Hematopoietic multipotent progenitor cell treated with erythropoietin and hydrocortisone succinate and interleukin-3 and kit ligand, for 15 days (in vitro differentiated cells): ENCODE measurements around the gene ONECUT3.
"Not testable (repeated sequence)": the region's sequence is repeated elsewhere in the genome, so short reads cannot be mapped to it uniquely, and the experiment has no call there.

Experiments
- DNase-seq: peaks from one replicate; pipeline ENCODE4 v3.0.0-alpha.2; 2015; ENCODE audit warnings: low spot score

Gene ONECUT3

GRCh38 chr19:1794424-1795172 is 41.3 kb downstream of the ONECUT3 start:
- no peak for DNase-seq

- DNase-seq, result no peak
Observed at GRCh38 chr19:1796395-1797142, 43.3 kb downstream of the ONECUT3 start.

DNA sequence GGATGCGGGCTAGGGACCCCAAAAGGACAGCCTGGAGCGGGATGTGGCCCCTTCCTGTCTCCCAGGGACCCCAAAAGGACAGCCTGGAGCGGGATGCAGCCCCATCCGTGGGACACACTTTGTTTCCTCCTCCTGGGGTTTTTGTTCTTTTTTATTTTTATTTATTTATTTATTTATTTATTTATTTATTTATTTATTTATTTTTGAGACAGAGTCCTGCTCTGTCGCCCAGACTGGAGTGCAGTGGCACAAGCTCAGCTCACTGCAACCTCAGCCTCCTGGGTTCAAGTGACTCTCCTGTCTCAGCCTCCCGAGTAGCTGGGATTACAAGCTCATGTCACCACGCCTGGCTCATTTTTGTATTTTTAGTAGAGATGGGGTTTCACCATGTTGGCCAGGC is 44.0 kb downstream of the ONECUT3 start:
- DNase-seq, result not testable (repeated sequence)

DNA sequence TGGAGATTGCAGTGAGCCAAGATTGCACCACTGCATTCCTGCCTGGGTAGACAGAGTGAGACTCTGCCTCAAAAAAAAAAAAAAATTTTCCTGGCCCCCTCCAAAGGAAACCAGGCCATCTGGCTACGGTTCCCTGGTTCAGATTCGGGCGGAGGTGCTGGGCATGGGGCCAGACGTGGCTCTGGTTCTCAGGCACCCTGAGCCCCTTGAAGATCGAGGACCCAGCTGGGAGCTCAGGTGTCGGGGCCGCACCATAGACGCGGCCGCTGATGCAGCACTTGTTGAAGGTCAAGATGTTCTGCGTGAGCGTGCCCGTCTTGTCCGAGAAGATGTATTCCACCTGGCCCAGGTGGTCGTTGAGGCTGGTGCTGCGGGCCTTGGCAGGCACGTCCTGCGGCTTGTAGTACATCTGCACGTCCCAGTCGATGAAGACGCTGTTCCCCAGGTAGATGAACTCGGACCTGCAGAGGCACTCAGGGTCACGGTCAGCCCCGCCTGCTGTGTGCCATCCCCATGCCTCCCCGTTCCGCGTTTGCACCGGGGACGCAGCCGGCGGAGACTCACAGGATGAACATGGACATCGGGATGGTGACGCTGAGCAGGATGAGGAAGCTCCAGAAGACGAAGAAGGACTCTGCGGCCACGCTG is 46.5 kb downstream of the ONECUT3 start:
- no peak for DNase-seq

GRCh38 chr19:1804858-1805257 is 51.6 kb downstream of the ONECUT3 start:
- no peak for DNase-seq

GRCh38 chr19:1805401-1806183 is 52.3 kb downstream of the ONECUT3 start:
- no peak for DNase-seq

GRCh38 chr19:1806184-1807029 is 53.1 kb downstream of the ONECUT3 start:
- DNase-seq, result no peak

GRCh38 chr19:1807030-1807694 is 53.9 kb downstream of the ONECUT3 start:
- no peak for DNase-seq

GRCh38 chr19:1807695-1808394 is 54.5 kb downstream of the ONECUT3 start:
- DNase-seq, result no peak

DNA sequence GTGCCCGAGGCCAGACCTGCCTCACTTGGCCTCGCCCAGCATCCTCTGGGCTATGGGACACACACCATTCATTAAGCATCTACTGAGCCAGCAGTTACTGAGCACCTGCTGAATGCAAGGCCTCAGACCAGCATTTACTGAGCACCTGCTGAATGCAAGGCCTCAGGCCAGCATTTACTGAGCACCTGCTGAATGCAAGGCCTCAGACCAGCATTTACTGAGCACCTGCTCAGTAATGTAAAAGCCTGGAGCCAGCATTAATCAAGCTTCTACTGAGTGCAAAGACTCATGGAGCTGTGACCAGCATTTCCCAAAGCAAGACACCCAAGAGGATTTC is 55.1 kb downstream of the ONECUT3 start:
- no peak for DNase-seq

DNA sequence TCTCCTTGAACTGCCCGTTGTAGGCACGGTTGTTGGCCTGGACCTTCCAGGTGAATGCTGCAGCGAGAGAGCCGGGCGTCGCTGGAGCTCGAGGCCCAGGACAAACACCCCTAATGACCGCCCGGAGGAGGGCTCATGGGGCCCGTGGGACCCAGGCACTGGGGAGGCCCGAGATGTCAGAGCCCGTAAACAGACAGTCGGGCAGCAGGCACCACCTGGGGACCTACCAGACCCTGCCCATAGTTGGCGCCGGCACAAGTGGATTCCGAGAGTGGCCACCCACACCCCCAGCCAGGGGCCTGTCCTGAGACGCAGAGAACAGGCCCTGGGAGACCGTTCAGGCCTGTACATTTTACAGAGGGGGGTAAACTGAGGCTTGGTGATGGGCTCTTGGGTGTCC is 56.4 kb downstream of the ONECUT3 start:
- DNase-seq, result no peak

- no peak for DNase-seq
Observed at GRCh38 chr19:1810439-1811160, 57.3 kb downstream of the ONECUT3 start.

GRCh38 chr19:1811472-1811894 is 58.2 kb downstream of the ONECUT3 start:
- DNase-seq, result peak; percentile 85

- DNase-seq, result no peak
Observed at GRCh38 chr19:1811942-1812425, 58.7 kb downstream of the ONECUT3 start, which contains the start of gene ATP8B3. Gene ATP8B3, minus strand, starts transcription at chr19:1812276. Its CDS starts 540 bp downstream, at chr19:1811736.

- peak; percentile 88 for DNase-seq
Observed at GRCh38 chr19:1812426-1813191, 59.3 kb downstream of the ONECUT3 start.

- no peak for DNase-seq
Observed at GRCh38 chr19:1813192-1814182, 60.2 kb downstream of the ONECUT3 start.

GRCh38 chr19:1814391-1814790 is 61.1 kb downstream of the ONECUT3 start:
- DNase-seq, result no peak
